SW 1271 (cell line): Measurements from ENCODE around the gene NOTCH1.
"Not testable (repeated sequence)": the region's sequence is repeated elsewhere in the genome, so short reads cannot be mapped to it uniquely, and the experiment has no call there.

Experiments
- DNase-seq, 2 experiments: peaks; one replicate each; lab custom pipeline; 2025; lab: John Stamatoyannopoulos, UW

NOTCH1 gene

DNA sequence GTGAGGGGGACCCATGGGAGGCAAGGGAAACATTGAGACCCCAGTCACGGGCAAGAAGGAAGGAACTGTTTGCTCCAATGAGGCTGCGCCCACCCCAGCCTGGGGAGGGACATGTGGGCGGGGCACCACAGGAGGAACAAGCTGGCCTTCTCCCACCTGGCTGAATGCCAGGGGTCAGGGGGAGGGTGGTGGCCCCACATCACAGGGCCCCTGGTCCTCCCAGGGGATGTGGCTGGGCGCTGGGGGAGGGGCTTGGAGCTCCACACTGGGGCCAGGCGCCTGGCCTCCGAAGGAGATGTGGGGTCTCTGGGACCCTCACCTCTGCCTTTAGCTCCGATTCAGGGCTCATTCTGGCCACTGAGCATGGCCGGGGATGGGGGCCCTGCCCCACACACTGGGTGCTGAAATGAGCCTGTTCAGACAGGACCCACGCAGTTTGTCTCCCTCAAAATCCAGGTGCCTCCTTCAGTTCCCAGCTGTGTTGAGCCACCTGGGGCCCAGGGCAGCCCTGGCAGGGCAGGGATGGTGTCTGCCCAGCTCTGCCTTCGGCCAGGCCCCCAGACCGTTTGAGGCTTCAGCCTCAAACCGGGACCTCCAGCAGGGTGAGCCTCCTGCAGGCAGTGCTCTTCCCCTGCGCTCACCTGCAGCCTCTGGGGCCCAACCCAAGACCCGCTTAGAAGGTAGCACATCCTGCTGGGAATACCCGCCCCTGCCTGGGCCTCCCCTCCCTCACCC lies 33.2 kb upstream of the NOTCH1 start:
- no peak for DNase-seq

DNA sequence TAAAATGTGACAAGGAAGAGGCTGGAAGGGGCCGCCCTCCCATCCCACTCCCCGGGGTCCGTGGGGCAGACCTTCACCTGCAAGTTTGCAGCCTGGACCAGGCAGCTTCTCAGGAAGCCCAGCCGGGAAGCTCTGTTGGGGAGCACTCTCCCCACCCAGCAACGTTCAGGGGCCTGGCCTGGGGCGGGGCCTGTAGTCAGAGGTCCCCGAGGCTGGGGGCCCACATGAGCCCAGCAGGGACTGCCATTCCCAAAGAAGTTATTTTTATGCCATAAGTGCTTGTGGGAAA lies 32.7 kb upstream of the NOTCH1 start:
- DNase-seq = no peak

DNA sequence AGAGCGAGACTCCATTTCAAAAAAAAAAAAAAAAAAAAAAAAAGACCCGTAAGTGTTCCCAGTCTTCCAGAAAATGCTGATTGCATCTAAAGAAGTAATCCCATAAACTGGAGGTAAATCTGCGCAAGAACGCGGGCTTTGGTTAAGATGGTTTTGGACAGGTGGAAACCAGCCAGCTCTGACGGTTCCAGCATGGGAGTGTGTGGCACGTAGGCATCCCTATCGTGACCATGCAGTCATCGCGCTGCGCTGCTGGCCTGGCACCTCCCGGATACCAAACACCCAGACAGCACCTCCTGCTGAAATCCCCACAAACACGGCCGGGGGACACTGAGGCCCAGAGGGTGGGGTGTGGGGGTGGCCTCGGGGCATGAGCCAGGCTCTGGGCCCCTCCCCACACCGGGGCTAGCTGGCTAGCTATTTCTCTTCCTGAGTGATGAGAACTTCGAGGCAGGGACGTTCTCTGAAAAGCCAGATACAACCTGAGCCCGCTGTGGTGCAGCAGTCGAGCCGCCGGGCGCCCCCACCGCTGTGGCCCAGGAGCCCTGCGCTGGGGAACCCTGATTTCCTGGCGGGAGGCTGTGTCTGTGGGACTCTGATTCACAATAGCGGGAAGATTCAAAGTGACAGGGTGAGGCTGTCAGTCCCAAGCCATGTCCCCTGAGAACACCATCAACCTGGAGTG lies 32.2 kb upstream of the NOTCH1 start:
- DNase-seq = no peak

DNA sequence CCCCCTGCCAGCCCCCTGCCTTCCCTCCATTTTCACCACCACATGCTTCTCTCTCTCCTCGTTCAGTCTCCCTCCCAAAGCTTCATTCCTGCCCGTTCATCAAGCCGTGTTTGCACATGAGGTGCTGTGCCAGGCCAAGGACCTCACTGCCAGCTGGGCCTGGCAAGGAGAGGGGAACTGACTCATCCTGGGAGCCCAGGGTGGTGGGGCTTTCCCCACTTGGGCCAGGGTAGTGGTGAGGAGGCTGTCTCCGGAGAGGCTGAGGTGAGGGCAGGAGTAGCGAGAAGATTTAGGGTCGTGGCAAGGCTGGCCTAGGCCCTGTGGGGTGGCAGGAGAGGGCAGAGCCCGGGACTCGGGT lies 30.4 kb upstream of the NOTCH1 start:
- no peak for DNase-seq

DNA sequence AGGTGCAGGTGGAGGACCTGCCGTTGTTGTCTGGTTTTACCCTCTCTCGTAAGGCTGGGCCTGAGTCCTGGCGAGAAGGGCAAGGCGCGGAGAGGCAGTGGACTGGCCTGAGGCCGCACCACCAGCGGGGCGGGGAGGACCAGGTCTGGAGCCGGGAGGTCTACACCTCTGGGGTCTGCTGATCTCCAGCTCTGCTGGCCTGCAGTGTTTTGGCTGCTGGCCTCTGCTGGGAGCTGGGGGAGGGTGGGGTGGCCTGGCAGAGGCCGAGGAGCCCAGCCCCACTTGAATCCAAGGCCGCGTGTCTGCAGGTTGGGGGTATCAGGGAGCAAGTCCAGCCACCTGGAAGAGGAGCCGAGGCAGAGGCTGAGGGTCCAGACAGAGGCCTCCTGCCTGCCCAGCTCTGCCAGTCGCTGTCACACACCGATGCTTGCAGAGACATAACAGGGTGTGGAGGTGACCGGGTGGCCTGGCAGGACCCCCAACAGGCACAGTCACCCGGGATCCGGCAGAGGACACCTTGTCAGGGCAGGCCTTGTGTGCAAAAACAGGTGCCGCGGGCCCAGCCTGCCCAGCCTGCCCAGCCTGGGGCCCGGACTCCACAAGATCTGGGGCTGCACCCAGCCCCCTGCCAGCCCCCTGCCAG lies 29.9 kb upstream of the NOTCH1 start:
- DNase-seq = no peak

DNA sequence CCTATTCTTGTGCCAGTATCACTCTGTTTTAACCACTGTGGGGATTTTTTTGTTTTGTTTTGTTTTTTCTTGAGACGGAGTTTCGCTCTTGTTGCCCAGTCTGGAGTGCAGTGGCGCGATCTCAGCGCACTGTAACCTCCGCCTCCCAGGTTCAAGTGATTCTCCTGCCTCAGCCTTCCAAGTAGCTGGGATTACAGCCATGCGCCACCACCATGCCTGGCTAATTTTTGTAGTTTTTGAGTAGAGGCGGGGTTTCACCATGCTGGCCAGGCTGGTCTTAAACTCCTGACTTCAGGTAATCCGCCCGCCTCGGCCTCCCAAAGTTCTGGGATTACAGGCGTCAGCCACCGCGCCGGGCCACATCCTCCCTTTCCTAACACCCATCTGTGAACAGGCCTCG lies 28.8 kb upstream of the NOTCH1 start:
- DNase-seq = not testable (repeated sequence)

DNA sequence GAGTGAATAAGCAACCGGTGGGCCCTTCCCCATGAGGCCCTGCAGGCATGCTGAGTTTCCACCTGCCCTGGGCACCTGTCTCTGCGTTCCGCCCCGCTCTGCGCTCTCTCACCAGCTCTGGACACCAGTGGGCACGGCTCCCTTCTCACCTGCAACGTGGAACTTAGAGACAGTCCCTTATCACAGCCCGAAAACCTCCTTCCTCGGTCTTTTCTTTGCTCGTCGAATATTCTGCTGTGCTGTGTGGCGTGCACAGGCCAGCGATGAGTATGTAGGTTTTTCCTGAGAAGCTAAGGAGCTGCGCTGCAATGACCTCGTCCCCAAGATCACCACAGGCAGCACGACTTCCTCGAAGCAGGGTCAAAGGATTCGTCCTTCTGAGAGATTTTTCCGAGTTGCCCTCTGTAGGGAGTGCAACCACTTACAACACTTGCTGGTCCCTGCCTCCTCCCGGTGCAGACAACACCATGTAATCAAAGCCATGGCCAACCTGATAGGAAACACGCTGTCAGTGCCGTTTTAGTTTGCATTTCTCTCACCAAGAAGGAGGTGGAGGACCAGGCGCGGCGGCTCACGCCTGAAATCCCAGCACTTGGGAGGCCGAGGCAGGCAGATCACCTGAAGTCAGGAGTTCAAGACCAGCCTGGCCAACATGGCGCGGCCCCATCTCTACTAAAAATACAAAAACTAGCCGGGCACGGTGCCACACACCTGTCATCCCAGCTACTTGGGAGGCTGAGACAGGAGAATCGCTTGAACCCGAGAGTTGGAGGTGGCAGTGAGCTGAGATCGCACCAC lies 27.2 kb upstream of the NOTCH1 start:
- DNase-seq = no peak

DNA sequence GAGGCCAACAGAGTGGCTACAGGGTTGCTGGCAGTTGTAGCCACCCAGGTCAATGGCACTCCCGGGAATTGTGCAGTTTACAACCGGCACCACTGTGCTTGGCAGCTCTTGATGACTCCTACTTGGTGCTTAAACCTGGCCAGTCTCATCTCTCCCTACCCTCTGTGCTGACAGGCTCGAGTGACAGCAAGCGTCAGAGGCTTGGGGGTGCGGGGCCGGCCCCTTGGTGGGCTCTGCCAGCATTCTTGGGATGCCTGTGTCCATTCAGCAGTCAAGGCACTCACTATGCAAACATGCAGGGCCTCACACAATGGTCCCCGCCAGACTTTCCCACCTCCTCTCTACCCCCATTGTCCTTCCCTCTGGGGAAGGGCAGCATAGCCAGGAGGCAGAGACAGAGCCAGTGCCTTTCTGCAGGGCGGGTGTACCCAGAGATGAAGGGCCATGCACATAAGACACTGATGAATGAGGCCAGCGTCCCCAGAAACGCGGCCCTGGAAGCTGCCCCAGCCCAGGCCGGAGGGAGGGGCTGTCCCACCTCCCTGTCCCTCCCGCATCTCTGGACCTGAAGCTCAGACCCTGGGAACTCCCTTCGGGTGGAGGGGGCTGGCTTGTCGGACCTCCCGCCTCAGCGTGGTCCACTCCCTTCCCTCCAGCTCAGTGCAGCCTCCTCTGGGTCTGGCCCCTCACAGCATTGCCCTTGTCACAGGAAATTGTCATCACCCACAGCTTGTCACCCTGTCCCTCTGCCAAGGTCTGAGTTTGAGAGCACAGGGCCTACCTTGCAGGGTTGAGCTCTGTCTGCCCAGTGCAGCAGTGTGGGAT lies 26.4 kb upstream of the NOTCH1 start:
- no peak for DNase-seq

DNA sequence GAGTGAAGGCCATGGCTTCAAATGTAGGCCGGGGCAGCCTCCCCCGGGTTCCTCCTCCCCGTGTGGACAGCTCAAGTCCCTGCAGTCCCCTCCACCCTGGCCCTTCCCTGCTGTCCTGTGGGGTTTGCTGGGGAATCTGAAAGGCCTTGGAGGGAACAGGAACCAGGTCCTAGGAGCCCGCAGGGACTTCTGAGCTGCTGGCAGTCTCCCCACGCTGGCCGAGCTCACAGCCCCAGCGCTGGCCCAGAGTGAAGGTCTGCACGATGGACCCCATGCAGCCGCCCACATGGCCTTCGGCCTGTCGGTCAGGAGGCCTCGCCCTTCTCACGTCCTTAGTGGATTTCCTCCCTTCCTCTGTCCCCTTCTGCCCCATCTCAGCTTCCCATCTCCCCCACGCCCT lies 25.7 kb upstream of the NOTCH1 start:
- DNase-seq = no peak

DNA sequence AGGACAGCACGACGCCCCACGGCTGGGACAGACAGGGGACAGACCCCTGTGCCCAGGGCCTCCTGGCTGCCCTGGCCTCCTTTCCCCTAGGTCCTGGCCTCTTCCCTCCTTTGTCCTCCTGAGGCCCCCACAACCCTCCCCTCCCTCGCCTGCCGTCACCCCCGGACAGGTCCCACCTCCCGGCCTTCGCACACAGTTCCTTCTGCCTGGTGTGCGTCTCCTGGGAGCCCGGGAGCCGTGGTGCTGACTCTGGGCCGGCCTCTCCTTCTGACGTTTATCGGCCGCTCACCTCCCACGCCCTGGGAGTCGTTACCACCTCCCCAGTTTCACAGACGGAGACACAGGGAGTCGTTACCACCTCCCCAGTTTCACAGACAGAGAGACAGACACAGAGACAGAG lies 25.1 kb upstream of the NOTCH1 start:
- no peak for DNase-seq

DNA sequence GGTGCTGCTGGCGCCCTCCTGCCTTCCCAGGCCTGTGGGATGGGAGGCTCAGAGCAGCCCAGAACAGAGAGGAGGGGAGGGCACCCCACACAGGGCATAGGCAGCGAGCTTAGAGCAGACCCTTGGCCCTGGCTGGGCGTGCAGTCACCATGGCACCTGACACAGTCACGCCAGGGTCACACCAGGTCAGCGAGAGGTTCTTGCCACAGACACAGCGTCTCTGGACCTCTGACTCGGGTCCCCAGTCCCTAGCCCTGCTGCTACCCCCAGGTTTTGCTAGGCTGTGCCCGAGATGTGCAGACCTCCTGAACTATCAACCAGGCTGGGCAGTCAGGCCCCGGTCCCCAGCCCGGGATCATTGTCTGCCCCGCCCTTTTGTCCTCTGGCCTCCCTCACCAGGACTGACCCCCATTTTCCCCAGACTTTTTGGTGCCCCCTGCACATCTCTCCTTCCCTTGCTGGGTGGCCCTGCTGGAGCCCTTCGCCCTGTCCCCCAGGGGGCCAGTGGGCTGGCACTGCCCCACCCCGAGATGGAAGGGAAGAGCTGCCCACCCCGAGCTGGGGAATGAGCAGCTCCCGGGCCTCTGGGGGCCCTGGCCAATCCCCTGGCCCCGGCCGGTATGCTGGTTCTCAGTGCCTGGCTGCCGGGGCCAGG lies 24.5 kb upstream of the NOTCH1 start:
- DNase-seq = no peak

DNA sequence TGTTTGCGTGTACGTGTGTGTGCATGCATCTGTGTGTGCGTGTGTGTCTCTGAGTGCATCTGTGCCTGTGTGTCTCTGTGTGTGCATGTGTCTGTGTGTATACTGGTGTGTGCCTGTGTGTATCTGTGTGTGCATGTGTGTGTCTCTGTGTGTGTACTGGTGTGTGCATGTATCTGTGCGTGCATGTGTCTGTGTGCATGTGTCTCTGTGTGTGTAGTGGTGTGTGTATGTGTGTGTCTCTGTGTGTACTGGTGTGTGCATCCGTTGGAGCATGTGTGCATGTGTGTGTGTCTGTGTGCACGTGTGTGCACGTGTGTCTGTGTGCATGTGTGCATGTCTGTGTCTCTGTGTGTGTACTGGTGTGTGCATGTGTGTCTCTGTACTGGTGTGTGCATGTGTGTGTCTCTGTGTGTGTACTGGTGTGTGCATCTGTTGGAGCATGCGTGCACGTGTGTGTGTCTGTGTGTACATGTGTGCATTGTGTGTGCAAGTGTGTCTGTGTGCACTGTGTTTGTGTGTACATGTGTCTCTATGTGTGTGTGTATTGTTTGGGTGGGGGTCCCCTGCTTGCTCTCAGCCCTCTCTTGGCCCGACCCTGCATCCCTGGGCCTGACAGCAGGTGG lies 23.8 kb upstream of the NOTCH1 start:
- DNase-seq = no peak

DNA sequence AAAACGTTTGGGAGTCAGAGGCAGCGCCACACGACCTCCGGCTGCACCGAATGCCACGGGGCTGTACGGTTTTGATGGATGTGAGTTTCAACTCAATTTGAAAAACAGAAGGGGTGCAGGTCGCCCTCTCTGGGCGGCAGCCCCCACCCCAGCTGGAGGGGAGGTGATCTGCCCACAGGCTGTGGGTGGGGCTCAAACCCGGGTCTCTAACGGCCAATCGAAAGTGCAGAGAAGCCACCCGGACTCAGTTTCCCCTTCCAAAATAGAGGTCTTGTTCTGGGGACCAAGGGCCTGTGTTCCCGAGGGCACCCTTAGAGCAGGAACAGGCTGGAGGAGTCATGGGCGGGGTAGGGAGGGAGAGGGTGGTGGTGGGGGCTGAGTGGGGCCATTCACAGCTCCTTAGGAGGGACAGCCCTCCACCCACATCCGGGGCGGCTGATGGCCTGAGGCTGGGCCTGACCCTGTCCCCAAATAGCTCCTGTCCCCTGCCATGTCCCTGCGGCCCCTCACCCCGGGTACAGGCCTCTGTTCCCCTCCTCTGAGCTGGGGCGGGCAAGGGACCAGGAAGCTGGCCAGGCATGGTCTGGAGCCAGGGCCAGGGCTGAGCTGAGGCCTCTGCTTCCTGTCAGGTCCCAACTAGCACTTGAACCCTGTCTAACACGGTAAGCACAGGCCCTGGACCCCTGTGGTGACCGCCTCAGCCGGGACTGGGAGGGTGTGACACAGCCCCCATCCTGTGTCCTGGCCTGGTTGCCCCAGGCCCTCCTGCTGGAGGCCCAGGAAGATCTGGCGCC lies 22.6 kb upstream of the NOTCH1 start:
- no peak for DNase-seq

DNA sequence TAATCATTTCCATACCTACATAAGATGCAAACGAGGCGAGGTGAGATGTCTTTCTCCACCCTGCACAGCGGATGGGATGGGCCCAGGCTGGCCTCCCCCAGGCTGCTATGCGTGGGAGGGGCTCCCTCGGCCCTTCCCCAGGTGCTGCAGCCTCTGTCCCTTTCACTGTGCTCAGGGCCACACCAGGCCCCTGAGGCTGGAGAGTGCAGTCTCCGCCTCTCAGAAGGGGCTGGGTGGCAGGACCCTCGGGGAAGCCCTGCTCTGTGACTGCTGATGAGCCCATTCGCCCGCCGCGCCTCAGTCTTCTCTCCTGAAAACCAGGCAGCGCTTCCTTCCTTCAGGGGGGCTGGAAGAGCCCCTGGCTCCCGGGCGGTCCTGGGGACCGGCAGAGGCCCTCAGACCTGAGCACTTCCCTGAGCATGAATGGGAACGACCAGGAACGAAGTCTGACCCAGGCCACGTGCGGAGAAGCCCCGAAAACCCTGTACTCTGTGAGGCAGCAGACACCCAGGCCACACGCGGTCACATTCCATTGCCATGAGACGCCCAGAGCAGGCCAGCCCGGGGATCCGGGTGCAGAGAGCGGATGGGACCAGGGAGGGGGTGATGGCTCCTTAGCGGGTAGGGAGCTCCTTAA lies 21.9 kb upstream of the NOTCH1 start:
- DNase-seq = peak in 1 of 2 experiments; percentile 47

DNA sequence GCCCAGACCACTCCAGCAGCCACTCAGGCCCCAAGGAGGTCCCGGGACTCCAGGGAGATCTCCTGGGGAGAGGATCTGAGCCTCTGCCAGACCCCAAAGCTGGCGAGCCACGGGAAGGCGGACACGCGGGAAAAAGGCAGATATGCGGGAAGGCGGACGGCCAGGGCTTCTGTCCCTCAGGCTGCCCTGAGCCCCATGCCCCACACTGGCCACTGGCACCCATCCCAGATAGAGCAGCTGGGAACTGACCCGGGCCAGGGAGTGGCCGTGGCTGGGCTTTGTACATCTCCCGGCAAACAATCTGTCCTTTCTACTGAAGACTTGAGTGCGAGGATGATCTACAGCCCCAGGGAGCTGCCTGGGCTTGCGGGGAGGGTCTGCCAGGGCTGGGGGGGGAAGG lies 21.1 kb upstream of the NOTCH1 start:
- no peak for DNase-seq

DNA sequence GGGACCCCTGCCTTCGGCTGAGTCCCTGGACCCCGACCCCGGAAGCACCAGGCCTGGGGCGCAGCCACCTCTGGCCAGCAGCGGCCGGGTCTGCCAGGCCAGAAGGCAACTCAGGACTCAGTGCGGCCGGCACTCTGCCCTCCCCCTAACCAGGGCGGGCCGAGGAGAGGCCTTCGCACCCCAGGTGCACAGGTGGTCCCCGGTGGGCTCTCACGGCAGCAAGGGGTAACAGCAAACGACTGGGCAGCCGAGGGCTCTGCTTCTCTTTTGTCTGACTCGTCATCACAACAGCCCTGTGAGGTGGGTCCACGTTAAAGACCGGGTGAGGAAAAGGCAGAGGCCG lies 20.7 kb upstream of the NOTCH1 start:
- DNase-seq = no peak

DNA sequence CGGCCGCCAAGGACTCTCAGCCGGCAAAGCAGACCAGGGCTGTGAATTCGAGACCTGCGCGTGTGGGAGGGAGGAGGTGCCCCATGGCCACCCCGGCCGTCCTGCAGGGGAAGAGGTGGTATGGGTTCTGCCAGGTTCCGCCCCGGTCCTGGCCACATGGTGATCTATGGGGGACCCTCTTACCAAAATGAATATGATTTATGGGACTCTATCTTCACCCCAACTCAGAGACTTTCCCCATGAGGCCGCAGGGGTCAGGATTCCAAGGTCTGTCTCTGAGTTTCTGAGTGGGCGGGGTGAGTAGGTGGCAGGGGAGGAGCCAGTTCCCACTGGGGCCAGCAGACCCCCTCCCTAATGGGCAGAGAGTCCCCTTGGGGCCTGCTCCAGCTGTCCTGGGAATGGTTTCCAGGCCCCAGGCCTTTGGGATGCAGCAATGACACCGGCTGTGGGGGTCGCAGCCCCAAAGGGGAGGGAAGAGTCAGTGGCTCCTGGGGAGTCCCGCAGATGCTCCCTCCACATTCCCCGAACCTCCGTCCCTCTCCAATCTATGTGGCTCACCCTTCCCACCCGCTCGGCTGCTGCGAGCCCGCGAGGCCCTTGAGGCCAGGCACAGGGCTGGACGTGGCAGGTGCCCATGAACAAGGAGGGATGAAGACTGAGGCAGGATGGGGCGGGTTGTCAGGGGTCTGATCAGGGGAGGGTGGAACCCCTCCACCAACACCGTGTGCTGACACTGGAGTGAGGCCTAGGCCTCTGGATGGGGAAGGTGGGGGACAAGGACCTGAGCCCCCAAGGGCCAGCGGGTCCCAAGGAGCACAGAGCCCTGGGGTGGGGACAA lies 20.1 kb upstream of the NOTCH1 start:
- DNase-seq = no peak

DNA sequence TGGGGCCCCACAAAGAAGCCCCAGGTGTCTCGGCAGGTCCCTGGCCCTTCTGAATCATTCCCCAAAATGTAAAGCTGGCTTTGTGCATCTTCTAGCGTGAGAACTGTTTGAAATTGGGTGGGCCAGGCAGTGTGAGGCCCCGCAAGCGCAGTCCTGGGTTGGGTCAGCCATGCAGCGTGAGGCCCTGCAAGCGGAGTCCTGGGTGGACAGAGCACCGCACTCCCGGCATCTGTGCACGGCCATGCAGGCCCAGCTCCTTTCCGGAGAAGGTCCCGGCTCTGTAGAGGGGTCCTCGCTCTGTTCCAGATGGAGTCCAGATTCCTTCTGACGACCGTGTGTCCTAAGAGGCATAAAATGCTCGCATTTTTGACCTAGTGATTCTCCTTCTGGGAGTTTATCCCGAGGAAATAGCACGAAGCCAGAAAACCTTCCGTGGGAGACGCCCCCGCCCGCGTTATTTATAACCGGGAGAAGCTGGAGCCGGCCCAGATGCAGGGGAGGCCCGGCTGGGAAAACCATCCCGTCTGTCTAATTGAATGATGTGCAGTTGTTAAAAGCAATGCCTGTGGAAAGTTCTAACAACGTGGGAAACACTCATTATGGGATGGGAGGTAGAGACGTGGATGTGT lies 19.4 kb upstream of the NOTCH1 start:
- no peak for DNase-seq
